ENCODE data around the gene NT5C3B.

DNA sequence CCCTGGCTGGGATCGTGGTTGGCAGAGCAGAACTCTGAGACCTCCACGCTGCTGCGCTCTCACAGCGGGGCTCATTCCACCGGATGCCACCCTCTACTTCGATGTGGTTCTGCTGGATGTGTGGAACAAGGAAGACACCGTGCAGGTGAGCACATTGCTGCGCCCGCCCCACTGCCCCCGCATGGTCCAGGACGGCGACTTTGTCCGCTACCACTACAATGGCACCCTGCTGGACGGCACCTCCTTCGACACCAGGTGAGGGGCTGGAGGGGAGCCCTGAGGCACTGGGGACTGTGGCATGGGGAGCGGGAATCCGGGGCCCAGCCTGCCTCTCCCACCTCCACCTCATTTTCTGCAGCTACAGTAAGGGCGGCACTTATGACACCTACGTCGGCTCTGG lies 18.0 kb downstream of the NT5C3B start:
- TF ChIP-seq, protein P1, sequence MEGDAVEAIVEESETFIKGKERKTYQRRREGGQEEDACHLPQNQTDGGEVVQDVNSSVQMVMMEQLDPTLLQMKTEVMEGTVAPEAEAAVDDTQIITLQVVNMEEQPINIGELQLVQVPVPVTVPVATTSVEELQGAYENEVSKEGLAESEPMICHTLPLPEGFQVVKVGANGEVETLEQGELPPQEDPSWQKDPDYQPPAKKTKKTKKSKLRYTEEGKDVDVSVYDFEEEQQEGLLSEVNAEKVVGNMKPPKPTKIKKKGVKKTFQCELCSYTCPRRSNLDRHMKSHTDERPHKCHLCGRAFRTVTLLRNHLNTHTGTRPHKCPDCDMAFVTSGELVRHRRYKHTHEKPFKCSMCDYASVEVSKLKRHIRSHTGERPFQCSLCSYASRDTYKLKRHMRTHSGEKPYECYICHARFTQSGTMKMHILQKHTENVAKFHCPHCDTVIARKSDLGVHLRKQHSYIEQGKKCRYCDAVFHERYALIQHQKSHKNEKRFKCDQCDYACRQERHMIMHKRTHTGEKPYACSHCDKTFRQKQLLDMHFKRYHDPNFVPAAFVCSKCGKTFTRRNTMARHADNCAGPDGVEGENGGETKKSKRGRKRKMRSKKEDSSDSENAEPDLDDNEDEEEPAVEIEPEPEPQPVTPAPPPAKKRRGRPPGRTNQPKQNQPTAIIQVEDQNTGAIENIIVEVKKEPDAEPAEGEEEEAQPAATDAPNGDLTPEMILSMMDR (IDR thresholded peaks at IDR 0.05): no peak
- no peak for TF ChIP-seq POLR2AphosphoS5 (IDR thresholded peaks at IDR 0.05)
- no peak for TF ChIP-seq EP300 (IDR thresholded peaks at IDR 0.05)

Measured in upper lobe of left lung (tissue), 4 donors.